ENCODE data around the gene ZIM2. TPM values are rescaled to one million over a fixed set of nuclear protein-coding genes. Genes with fewer than 3 reads are reported as not detected.

Gene ZIM2
- total and polyA plus RNA-seq, 9 of the 15 experiments (the other 6 are each of a cell fraction or from before 2014, with no cell fraction given), result not detected

GRCh38 chr19:56834564-56835375 is 5.8 kb downstream of the ZIM2 start:
- Histone ChIP-seq H3K27me3 (ENCODE audit: control insufficient read depth in 2 of 2, insufficient read depth in 2 of 2, low read length in 2 of 2) (no peaks in the 10 kb centered on the region), H2AFZ (ENCODE audit: low read depth, low read length) (no peak overlapping the region), H3K4me2 (ENCODE audit: insufficient read depth, low read length) (no peak overlapping the region), H4K20me1 (replicated peaks; ENCODE audit: control insufficient read depth, insufficient read depth, low read length) (no peaks in the 10 kb centered on the region), H3K9me3 (replicated peaks; ENCODE audit: control insufficient read depth, insufficient read depth, low read depth, low read length) (no peaks in the 10 kb centered on the region; the same call in 1 of the 2 replicates), H3K27ac (ENCODE audit: extremely low read depth, low read depth, low read length) (no peak overlapping the region), H3K4me1 (replicated peaks in 1 of 2; ENCODE audit: control insufficient read depth in 2 of 2, insufficient read depth in 2 of 2, low read length in 2 of 2) (no peaks in the 10 kb centered on the region), H3K9ac (ENCODE audit: insufficient read depth in 1 of 2, low read depth in 2 of 2, low read length in 2 of 2) (no peak overlapping the region), H3K79me2 (ENCODE audit: control insufficient read depth, insufficient read depth, low read length) (no peaks in the 10 kb centered on the region), H3K9me1 (ENCODE audit: control insufficient read depth, insufficient read depth, low read length) (no peaks in the 10 kb centered on the region), H3K36me3 (ENCODE audit: control insufficient read depth, insufficient read depth, low read length) (no peaks in the 10 kb centered on the region), H3K4me3 (no peak overlapping the region)
- FAIRE-seq, result no peak
- no TSS peak for BruUV-seq (replicated peaks)
- no peak for ATAC-seq
- intact Hi-C loops (cut with micrococcal nuclease) (no loop called here), in situ Hi-C loops (cut with MboI) (no loop called here)
- CTCF ChIA-PET (ENCODE audit: low intra/inter-chr PET ratio), result no interaction called here
- DNase-seq (ENCODE audit: extremely low read depth in 1 of 4, low spot score in 3 of 4), result no peak
- whole genome bisulfite sequencing (ENCODE audit: insufficient coverage, low coverage, missing lambda C conversion rate), result 0% methylated on average over 5 of the region's 5 CpGs
- POLR2A ChIA-PET, result no interaction called here
- TF ChIP-seq GABPB1 (CRISPR knock-in tag; IDR thresholded peaks at IDR 0.05) (no peak), MLLT1 (IDR thresholded peaks at IDR 0.05) (no peak), RERE (CRISPR knock-in tag; IDR thresholded peaks at IDR 0.05; ENCODE audit: borderline replicate concordance) (no peak)
- TF ChIP-seq, protein P1, sequence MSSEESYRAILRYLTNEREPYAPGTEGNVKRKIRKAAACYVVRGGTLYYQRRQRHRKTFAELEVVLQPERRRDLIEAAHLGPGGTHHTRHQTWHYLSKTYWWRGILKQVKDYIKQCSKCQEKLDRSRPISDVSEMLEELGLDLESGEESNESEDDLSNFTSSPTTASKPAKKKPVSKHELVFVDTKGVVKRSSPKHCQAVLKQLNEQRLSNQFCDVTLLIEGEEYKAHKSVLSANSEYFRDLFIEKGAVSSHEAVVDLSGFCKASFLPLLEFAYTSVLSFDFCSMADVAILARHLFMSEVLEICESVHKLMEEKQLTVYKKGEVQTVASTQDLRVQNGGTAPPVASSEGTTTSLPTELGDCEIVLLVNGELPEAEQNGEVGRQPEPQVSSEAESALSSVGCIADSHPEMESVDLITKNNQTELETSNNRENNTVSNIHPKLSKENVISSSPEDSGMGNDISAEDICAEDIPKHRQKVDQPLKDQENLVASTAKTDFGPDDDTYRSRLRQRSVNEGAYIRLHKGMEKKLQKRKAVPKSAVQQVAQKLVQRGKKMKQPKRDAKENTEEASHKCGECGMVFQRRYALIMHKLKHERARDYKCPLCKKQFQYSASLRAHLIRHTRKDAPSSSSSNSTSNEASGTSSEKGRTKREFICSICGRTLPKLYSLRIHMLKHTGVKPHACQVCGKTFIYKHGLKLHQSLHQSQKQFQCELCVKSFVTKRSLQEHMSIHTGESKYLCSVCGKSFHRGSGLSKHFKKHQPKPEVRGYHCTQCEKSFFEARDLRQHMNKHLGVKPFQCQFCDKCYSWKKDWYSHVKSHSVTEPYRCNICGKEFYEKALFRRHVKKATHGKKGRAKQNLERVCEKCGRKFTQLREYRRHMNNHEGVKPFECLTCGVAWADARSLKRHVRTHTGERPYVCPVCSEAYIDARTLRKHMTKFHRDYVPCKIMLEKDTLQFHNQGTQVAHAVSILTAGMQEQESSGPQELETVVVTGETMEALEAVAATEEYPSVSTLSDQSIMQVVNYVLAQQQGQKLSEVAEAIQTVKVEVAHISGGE (CRISPR knock-in tag; IDR thresholded peaks at IDR 0.05), result no peak
- TF ChIP-seq, protein P2, sequence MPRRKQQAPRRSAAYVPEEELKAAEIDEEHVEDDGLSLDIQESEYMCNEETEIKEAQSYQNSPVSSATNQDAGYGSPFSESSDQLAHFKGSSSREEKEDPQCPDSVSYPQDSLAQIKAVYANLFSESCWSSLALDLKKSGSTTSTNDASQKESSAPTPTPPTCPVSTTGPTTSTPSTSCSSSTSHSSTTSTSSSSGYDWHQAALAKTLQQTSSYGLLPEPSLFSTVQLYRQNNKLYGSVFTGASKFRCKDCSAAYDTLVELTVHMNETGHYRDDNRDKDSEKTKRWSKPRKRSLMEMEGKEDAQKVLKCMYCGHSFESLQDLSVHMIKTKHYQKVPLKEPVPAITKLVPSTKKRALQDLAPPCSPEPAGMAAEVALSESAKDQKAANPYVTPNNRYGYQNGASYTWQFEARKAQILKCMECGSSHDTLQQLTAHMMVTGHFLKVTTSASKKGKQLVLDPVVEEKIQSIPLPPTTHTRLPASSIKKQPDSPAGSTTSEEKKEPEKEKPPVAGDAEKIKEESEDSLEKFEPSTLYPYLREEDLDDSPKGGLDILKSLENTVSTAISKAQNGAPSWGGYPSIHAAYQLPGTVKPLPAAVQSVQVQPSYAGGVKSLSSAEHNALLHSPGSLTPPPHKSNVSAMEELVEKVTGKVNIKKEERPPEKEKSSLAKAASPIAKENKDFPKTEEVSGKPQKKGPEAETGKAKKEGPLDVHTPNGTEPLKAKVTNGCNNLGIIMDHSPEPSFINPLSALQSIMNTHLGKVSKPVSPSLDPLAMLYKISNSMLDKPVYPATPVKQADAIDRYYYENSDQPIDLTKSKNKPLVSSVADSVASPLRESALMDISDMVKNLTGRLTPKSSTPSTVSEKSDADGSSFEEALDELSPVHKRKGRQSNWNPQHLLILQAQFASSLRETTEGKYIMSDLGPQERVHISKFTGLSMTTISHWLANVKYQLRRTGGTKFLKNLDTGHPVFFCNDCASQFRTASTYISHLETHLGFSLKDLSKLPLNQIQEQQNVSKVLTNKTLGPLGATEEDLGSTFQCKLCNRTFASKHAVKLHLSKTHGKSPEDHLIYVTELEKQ (CRISPR knock-in tag; IDR thresholded peaks at IDR 0.05), result no peak
